ENCODE results near the gene PHLDA1. TPM values are rescaled to one million over a fixed set of nuclear protein-coding genes. Genes with fewer than 3 reads are reported as not detected.

Gene PHLDA1
- total and polyA plus RNA-seq, 2 of the 4 experiments (the other 2 are of a cell fraction), result 27.8 to 32.4 TPM

- no peak overlapping the region for H4K8ac ChIP-seq (ENCODE audit: low read depth in 2 of 2, low read length in 2 of 2)
- no TSS peak for BruUV-seq (replicated peaks)
- no peak overlapping the region for H3K23ac ChIP-seq (ENCODE audit: low read depth, low read length)
- H2AK5ac ChIP-seq (ENCODE audit: low read depth, low read length), result no peak overlapping the region
- H3K79me1 ChIP-seq (ENCODE audit: low read depth in 1 of 2, low read length in 2 of 2), result peaks cover 15 to 61% of the 10 kb centered on the region in 2 experiments; a peak in 3 of 4 replicates
- H2BK20ac ChIP-seq (ENCODE audit: low read depth, low read length), result no peak overlapping the region
- in situ Hi-C loops (cut with MboI; ENCODE audit: low sequenced_read_pairs), result loop anchor here (10.0 to 25.0 kb wide), 2 partner anchors 272 to 390 kb away; partner anchors contain the start of gene BBS10
- no peak overlapping the region for H3K4me3 ChIP-seq (ENCODE audit: insufficient read depth, low read depth, low read length)
- no peak overlapping the region for H3K4me2 ChIP-seq (ENCODE audit: low read depth, low read length)
- no peak overlapping the region for H3K56ac ChIP-seq (ENCODE audit: extremely low read depth, insufficient read depth, low read length)
- H2BK5ac ChIP-seq (ENCODE audit: low read depth, low read length, poor library complexity, severe bottlenecking), result no peak overlapping the region
- H2BK120ac ChIP-seq (ENCODE audit: low read depth, low read length), result no peak overlapping the region
- ChIA-PET POLR2A (ENCODE audit: unreplicated experiment) (no interaction called here), CTCF (no interaction called here)
- H3K27ac ChIP-seq (ENCODE audit: insufficient read depth, low read length), result no peak overlapping the region
- H2AK9ac ChIP-seq (replicated peaks; ENCODE audit: low read depth, low read length, poor library complexity), result no peak overlapping the region
- H3K18ac ChIP-seq (ENCODE audit: low read depth, low read length), result no peak overlapping the region
- no peak overlapping the region for H4K5ac ChIP-seq (ENCODE audit: low read depth, low read length)
- intact Hi-C loops (cut with micrococcal nuclease), result no loop called here
- no peaks in the 10 kb centered on the region for H3K27me3 ChIP-seq (ENCODE audit: control insufficient read depth, insufficient read depth, low read length)
- no peak overlapping the region for H3K14ac ChIP-seq (replicated peaks; ENCODE audit: low read depth, low read length)
- no CpG with 5 or more reads among the region's 3 CpGs for WGBS, 2 experiments (ENCODE audit: extremely low coverage in 2 of 2, insufficient read length in 1 of 2)
- H4K20me1 ChIP-seq (ENCODE audit: insufficient read depth, low read length), result peaks cover 76% of the 10 kb centered on the region
- no peaks in the 10 kb centered on the region for H3K9me3 ChIP-seq (ENCODE audit: control insufficient read depth, insufficient read depth, low read length)
- peaks cover 5% of the 10 kb centered on the region for H3K9me1 ChIP-seq (ENCODE audit: insufficient read depth, low read length)
- H3K4ac ChIP-seq (ENCODE audit: low read depth, low read length), result no peak overlapping the region
- ATAC-seq (ENCODE audit: low read depth), result no peak
- no peak overlapping the region for H2AFZ ChIP-seq (replicated peaks; ENCODE audit: low read length, poor library complexity)
- peaks cover 14% of the 10 kb centered on the region for H3K36me3 ChIP-seq (ENCODE audit: control insufficient read depth, insufficient read depth, low read length)
- DNase-seq, result no peak
- TF ChIP-seq, protein P1, sequence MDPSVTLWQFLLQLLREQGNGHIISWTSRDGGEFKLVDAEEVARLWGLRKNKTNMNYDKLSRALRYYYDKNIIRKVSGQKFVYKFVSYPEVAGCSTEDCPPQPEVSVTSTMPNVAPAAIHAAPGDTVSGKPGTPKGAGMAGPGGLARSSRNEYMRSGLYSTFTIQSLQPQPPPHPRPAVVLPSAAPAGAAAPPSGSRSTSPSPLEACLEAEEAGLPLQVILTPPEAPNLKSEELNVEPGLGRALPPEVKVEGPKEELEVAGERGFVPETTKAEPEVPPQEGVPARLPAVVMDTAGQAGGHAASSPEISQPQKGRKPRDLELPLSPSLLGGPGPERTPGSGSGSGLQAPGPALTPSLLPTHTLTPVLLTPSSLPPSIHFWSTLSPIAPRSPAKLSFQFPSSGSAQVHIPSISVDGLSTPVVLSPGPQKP (IDR thresholded peaks at IDR 0.05; ENCODE audit: borderline replicate concordance, low read depth, low read length), result no peak
- TF ChIP-seq CEBPB (IDR thresholded peaks at IDR 0.05; ENCODE audit: low read depth, low read length), result no peak
- no peak for TF ChIP-seq RFX5 (IDR thresholded peaks at IDR 0.05; ENCODE audit: low read depth, low read length)
- dilution Hi-C loops (cut with HindIII; ENCODE audit: low sequenced_read_pairs, unreplicated experiment), result no loop called here
- no peak overlapping the region for H3K9ac ChIP-seq (ENCODE audit: low read depth, low read length)
- H3K4me1 ChIP-seq (ENCODE audit: control insufficient read depth, insufficient read depth, low read length), result peaks cover 2% of the 10 kb centered on the region; the same call in 1 of the 2 replicates
- no peak overlapping the region for H2BK15ac ChIP-seq (ENCODE audit: low read depth, low read length)
- H4K91ac ChIP-seq (ENCODE audit: insufficient read depth, low read depth, low read length), result no peak overlapping the region
Measured at GRCh38 chr12:76072568-76072967, 41.0 kb upstream of the PHLDA1 start.
